ENCODE data around the gene TC2N.
"Not testable (repeated sequence)": the region's sequence is repeated elsewhere in the genome, so short reads cannot be mapped to it uniquely, and the experiment has no call there.

TC2N gene

GRCh38 chr14:91876492-91876891 is 9.2 kb upstream of the TC2N start:
- Histone ChIP-seq H3K9me3 (ENCODE audit: control insufficient read depth, insufficient read depth, low read length) (no peaks in the 10 kb centered on the region), H3K4me3 (ENCODE audit: low read depth, low read length) (no peak overlapping the region), H3K27ac (ENCODE audit: low read depth, low read length) (no peak overlapping the region), H3K27me3 (ENCODE audit: control insufficient read depth, insufficient read depth, low read length) (no peaks in the 10 kb centered on the region), H3K4me1 (ENCODE audit: control insufficient read depth, insufficient read depth, low read length) (no peaks in the 10 kb centered on the region), H3K36me3 (ENCODE audit: control insufficient read depth, insufficient read depth, low read length) (no peaks in the 10 kb centered on the region), H3K9ac (ENCODE audit: low read depth, low read length) (no peak overlapping the region)

GRCh38 chr14:91875525-91876286 is 8.4 kb upstream of the TC2N start:
- Histone ChIP-seq H3K36me3 (ENCODE audit: control insufficient read depth, insufficient read depth, low read length) (no peaks in the 10 kb centered on the region), H3K27me3 (ENCODE audit: control insufficient read depth, insufficient read depth, low read length) (no peaks in the 10 kb centered on the region), H3K9ac (ENCODE audit: low read depth, low read length) (no peak overlapping the region), H3K4me1 (ENCODE audit: control insufficient read depth, insufficient read depth, low read length) (no peaks in the 10 kb centered on the region), H3K27ac (ENCODE audit: low read depth, low read length) (no peak overlapping the region), H3K9me3 (ENCODE audit: control insufficient read depth, insufficient read depth, low read length) (no peaks in the 10 kb centered on the region), H3K4me3 (ENCODE audit: low read depth, low read length) (no peak overlapping the region)

GRCh38 chr14:91873471-91874415 is 6.4 kb upstream of the TC2N start:
- no peaks in the 10 kb centered on the region for H3K36me3 ChIP-seq (ENCODE audit: control insufficient read depth, insufficient read depth, low read length)
- H3K27me3 ChIP-seq (ENCODE audit: control insufficient read depth, insufficient read depth, low read length) = no peaks in the 10 kb centered on the region
- no peak overlapping the region for H3K4me3 ChIP-seq (ENCODE audit: low read depth, low read length)
- no peak overlapping the region for H3K9ac ChIP-seq (ENCODE audit: low read depth, low read length)
- H3K4me1 ChIP-seq (ENCODE audit: control insufficient read depth, insufficient read depth, low read length) = no peaks in the 10 kb centered on the region
- no peak overlapping the region for H3K27ac ChIP-seq (ENCODE audit: low read depth, low read length)
- no peaks in the 10 kb centered on the region for H3K9me3 ChIP-seq (ENCODE audit: control insufficient read depth, insufficient read depth, low read length)

- H3K4me3 ChIP-seq (ENCODE audit: low read depth, low read length) = no peak overlapping the region
- H3K36me3 ChIP-seq (ENCODE audit: control insufficient read depth, insufficient read depth, low read length) = no peaks in the 10 kb centered on the region
- H3K9ac ChIP-seq (ENCODE audit: low read depth, low read length) = no peak overlapping the region
- H3K9me3 ChIP-seq (ENCODE audit: control insufficient read depth, insufficient read depth, low read length) = no peaks in the 10 kb centered on the region
- H3K27ac ChIP-seq (ENCODE audit: low read depth, low read length) = no peak overlapping the region
- no peaks in the 10 kb centered on the region for H3K27me3 ChIP-seq (ENCODE audit: control insufficient read depth, insufficient read depth, low read length)
- no peaks in the 10 kb centered on the region for H3K4me1 ChIP-seq (ENCODE audit: control insufficient read depth, insufficient read depth, low read length)
Observed at GRCh38 chr14:91872517-91873470, 5.5 kb upstream of the TC2N start.

GRCh38 chr14:91872011-91872501 is 4.7 kb upstream of the TC2N start:
- no peaks in the 10 kb centered on the region for H3K9me3 ChIP-seq (ENCODE audit: control insufficient read depth, insufficient read depth, low read length)
- no peaks in the 10 kb centered on the region for H3K36me3 ChIP-seq (ENCODE audit: control insufficient read depth, insufficient read depth, low read length)
- no peak overlapping the region for H3K4me3 ChIP-seq (ENCODE audit: low read depth, low read length)
- H3K9ac ChIP-seq (ENCODE audit: low read depth, low read length) = no peak overlapping the region
- H3K27me3 ChIP-seq (ENCODE audit: control insufficient read depth, insufficient read depth, low read length) = no peaks in the 10 kb centered on the region
- no peak overlapping the region for H3K27ac ChIP-seq (ENCODE audit: low read depth, low read length)
- H3K4me1 ChIP-seq (ENCODE audit: control insufficient read depth, insufficient read depth, low read length) = no peaks in the 10 kb centered on the region

- not testable (repeated sequence) for H3K9ac ChIP-seq (ENCODE audit: low read depth, low read length); H3K27ac ChIP-seq (ENCODE audit: low read depth, low read length)
Observed at GRCh38 chr14:91871401-91871800, 4.1 kb upstream of the TC2N start.

GRCh38 chr14:91870890-91871289 is 3.6 kb upstream of the TC2N start:
- no peak overlapping the region for H3K9ac ChIP-seq (ENCODE audit: low read depth, low read length)
- no peaks in the 10 kb centered on the region for H3K36me3 ChIP-seq (ENCODE audit: control insufficient read depth, insufficient read depth, low read length)
- no peaks in the 10 kb centered on the region for H3K4me1 ChIP-seq (ENCODE audit: control insufficient read depth, insufficient read depth, low read length)
- H3K4me3 ChIP-seq (ENCODE audit: low read depth, low read length) = no peak overlapping the region
- no peaks in the 10 kb centered on the region for H3K9me3 ChIP-seq (ENCODE audit: control insufficient read depth, insufficient read depth, low read length)
- H3K27me3 ChIP-seq (ENCODE audit: control insufficient read depth, insufficient read depth, low read length) = no peaks in the 10 kb centered on the region
- H3K27ac ChIP-seq (ENCODE audit: low read depth, low read length) = no peak overlapping the region

More at GRCh38 chr14:91871401-91871800, 4.1 kb upstream of the TC2N start:
- not testable (repeated sequence) for H3K36me3 ChIP-seq (ENCODE audit: control insufficient read depth, insufficient read depth, low read length); H3K27me3 ChIP-seq (ENCODE audit: control insufficient read depth, insufficient read depth, low read length); H3K4me3 ChIP-seq (ENCODE audit: low read depth, low read length); H3K4me1 ChIP-seq (ENCODE audit: control insufficient read depth, insufficient read depth, low read length); H3K9me3 ChIP-seq (ENCODE audit: control insufficient read depth, insufficient read depth, low read length)

GRCh38 chr14:91870001-91870400 is 2.7 kb upstream of the TC2N start:
- Histone ChIP-seq H3K27me3 (ENCODE audit: control insufficient read depth, insufficient read depth, low read length) (no peaks in the 10 kb centered on the region), H3K9ac (ENCODE audit: low read depth, low read length) (no peak overlapping the region), H3K4me3 (ENCODE audit: low read depth, low read length) (no peak overlapping the region), H3K36me3 (ENCODE audit: control insufficient read depth, insufficient read depth, low read length) (no peaks in the 10 kb centered on the region), H3K4me1 (ENCODE audit: control insufficient read depth, insufficient read depth, low read length) (no peaks in the 10 kb centered on the region), H3K27ac (ENCODE audit: low read depth, low read length) (no peak overlapping the region), H3K9me3 (ENCODE audit: control insufficient read depth, insufficient read depth, low read length) (no peaks in the 10 kb centered on the region)

- no peaks in the 10 kb centered on the region for H3K9me3 ChIP-seq (ENCODE audit: control insufficient read depth, insufficient read depth, low read length)
- H3K9ac ChIP-seq (ENCODE audit: low read depth, low read length) = no peak overlapping the region
- no peaks in the 10 kb centered on the region for H3K4me1 ChIP-seq (ENCODE audit: control insufficient read depth, insufficient read depth, low read length)
- no peaks in the 10 kb centered on the region for H3K27me3 ChIP-seq (ENCODE audit: control insufficient read depth, insufficient read depth, low read length)
- H3K27ac ChIP-seq (ENCODE audit: low read depth, low read length) = no peak overlapping the region
- no peak overlapping the region for H3K4me3 ChIP-seq (ENCODE audit: low read depth, low read length)
- H3K36me3 ChIP-seq (ENCODE audit: control insufficient read depth, insufficient read depth, low read length) = no peaks in the 10 kb centered on the region
Observed at GRCh38 chr14:91869556-91869955, 2.2 kb upstream of the TC2N start.

GRCh38 chr14:91866511-91867295 is 633 bp downstream of the TC2N start:
- no peaks in the 10 kb centered on the region for H3K36me3 ChIP-seq (ENCODE audit: control insufficient read depth, insufficient read depth, low read length)
- no peaks in the 10 kb centered on the region for H3K27me3 ChIP-seq (ENCODE audit: control insufficient read depth, insufficient read depth, low read length)
- no peak overlapping the region for H3K9ac ChIP-seq (ENCODE audit: low read depth, low read length)
- H3K9me3 ChIP-seq (ENCODE audit: control insufficient read depth, insufficient read depth, low read length) = no peaks in the 10 kb centered on the region
- no peak overlapping the region for H3K4me3 ChIP-seq (ENCODE audit: low read depth, low read length)
- no peak overlapping the region for H3K27ac ChIP-seq (ENCODE audit: low read depth, low read length)
- no peaks in the 10 kb centered on the region for H3K4me1 ChIP-seq (ENCODE audit: control insufficient read depth, insufficient read depth, low read length)

All from HUES48 (cell line).